Activated CD4-positive, CD25-positive, alpha-beta regulatory T cell treated with anti-CD3 and anti-CD28 coated beads, Interleukin-2, amount 50 U/mL, for 72 hours (primary cell): Measurements from ENCODE around the gene DGAT2.

ENCODE experiments used
- DNase-seq: peaks from one replicate; pipeline ENCODE4 v3.0.0; 2021

DGAT2 gene

DNA sequence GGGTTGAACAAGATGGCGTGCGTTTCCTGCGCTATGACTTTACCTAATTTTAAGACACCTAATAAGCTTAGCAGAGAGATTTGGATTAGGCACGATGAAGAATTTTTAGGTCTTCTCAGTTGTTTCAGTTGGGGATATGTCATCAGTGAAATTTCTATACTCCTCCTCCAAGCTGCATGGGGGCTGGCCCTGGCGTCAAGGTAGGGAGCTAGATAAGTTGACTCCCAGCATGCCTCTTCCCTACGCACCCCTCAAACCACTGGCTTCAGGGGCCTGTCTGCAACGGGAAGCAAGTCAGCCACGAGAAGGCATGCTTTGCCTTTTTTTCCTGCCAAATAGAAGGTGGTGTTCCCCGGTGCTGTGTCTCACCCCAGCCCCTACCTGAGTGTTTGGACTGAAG is 13.3 kb downstream of the DGAT2 start:
- no peak for DNase-seq

- no peak for DNase-seq
Measured at GRCh38 chr11:75782540-75783263, 14.1 kb downstream of the DGAT2 start.

GRCh38 chr11:75783416-75784084 is 15.0 kb downstream of the DGAT2 start:
- no peak for DNase-seq

DNA sequence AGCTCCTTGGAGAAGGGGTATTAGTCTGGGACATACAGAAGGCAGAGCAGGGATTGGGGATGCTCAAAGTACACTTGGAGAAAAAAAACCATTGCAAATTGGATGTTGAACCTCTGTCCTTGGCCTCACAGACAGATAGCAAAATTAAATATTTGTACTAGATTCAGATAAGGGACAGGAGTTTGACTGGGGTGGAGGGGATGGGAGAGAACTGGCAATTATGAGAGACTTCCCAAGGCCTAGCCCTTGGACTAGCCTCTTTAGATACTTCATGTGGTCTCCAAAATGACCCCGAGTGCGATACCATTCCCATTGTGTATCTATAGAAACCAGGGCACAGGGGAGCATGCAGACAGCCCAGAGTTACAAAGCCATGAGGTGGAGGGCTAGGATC is 15.5 kb downstream of the DGAT2 start:
- DNase-seq: no peak

DNA sequence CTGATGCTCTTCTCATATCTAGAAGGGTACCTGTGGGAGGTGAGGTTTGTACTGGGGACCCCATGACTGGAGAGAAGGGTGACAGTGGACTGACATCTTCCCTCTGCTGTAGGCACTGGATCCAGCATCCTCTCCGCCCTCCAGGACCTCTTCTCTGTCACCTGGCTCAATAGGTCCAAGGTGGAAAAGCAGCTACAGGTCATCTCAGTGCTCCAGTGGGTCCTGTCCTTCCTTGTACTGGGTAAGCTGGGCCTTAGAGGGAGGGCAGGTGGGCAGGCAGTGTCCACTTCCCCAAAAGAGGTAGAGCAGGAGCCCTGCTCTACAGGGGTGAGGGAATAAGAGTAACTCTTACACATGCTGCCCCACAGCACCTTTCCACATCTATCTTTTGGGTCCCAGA is 15.9 kb downstream of the DGAT2 start:
- no peak for DNase-seq

- DNase-seq: no peak
Measured at GRCh38 chr11:75785187-75785586, 16.6 kb downstream of the DGAT2 start.

- DNase-seq: no peak
Measured at GRCh38 chr11:75786101-75786736, 17.6 kb downstream of the DGAT2 start.

DNA sequence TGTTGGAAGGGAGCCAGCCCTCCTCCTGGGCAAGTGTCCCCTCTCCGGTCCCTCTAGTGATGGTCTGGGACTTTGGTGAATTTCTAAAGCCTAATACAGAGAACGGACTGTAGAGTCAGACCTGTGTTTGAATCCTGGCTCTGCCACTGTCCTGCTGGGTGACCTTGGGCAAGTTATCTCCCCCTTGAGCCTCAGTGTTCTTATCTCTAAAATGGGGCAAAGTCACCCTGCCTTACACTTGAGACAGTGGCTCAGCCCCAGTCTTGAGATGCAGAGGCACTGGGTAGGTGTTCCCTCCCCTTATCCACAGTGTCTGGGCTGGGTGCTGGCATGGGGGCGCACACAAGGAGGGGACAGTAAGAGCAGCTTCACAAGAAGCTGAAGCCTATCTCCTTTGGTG is 20.9 kb downstream of the DGAT2 start:
- DNase-seq: no peak

GRCh38 chr11:75790986-75791385 is 22.4 kb downstream of the DGAT2 start:
- DNase-seq: no peak

DNA sequence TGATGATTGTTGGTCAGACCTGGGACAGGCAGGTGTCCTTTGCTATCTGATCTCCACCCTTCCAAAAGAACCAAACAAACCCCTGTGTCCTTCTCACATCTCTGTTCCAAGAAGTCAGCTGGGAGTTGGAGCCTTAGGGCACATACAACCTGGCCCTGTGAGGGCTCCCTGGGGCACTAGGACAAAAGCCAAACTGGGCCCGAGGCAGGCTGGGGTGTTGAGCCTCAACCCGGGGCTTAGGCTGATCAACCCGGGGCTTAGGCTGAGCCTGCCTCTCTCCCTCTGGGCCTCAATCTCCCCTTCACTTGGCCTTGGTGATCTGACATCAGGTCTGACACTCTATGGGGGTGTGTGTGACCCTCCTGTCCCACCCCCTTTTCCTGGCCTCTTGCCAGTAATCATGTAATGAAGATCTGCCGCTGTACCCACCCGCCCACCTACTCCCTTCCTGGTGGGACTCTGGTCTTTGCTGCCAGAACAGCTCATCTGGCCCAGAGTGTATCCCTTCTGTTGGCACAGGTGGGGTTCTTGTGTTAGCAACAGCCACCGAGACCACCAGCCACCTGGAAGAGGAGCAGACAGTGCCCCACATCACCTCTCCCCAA is 23.7 kb downstream of the DGAT2 start:
- no peak for DNase-seq

DNA sequence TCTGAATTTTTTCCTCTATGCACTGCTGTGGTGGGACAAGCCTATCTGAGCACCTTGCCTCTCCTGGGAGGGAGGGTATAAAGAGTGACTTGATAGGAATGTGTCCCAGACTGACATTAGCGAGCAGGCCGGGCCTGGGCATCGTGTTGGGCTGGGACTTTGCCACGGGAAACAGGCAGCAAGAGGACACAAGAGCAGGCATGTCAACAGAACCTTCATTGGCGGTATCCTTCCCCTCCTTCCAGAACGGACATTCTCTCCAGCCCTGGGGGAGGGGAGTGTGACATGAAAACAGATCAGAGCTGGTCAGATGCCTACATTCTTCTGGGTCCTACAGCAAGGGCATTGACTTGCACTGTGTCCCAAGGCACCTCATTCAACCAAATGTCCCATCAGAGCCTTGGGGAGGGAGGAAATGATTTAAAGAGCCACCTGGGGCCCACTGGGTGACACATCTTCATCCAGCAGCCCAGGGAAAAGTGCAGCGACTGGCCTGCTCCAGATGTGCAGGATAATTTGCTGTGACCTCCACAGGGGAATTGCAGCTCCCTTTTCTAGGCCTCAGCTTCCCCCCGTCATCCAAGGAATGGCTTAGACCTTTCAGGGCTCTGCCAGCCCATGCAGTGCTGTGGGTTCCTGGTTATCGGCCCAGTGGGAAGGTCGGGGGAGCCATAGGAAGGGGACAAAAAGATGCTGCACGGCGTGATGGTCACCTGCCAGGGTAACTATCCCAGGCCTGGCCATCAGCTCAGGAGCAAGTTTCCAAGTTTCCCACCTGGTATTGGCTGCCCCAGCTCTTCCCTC is 24.6 kb downstream of the DGAT2 start:
- no peak for DNase-seq

GRCh38 chr11:75793966-75794365 is 25.4 kb downstream of the DGAT2 start:
- no peak for DNase-seq

DNA sequence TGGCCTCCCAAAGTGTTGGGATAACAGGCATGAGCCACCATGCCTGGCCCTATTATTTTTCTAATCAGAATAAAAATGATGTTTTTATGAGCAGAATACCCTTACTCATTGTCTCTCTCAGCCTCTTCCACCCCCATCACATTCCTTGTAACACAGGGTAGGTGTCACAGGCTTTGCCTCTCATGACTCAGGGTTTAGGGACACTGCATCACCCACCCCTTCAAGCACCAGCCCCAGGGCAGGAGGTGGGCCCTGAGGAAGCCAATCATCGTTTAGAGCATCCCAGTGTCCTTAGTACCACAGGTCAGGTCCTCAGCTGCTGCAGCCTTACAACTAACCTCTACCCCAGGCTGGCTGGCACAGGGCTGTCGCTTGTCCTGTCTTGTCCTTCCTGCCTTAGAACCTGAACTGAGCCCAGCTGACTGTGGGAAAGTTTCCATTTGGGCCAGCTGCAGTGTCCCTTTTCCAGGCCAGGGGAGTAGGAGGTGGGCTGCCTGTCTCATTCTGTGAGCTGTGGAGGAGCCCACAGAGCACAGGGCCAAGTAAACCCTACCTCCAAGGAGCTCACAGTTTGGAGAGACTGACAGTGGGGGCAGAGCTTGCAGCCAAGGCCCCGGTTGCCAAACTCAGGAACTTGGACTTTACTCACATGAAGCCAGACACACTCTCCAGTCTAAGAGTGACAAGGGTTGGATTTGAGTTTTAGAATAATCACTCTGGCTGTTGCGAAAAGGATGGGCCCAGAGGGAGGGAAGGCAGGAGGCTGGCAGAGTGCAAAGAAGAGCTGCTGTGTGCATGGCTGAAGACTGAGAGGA is 26.9 kb downstream of the DGAT2 start:
- DNase-seq: no peak

- no peak for DNase-seq
Measured at GRCh38 chr11:75796091-75796435, 27.5 kb downstream of the DGAT2 start.

GRCh38 chr11:75797116-75797515 is 28.5 kb downstream of the DGAT2 start:
- DNase-seq: no peak

GRCh38 chr11:75797792-75798191 is 29.2 kb downstream of the DGAT2 start:
- DNase-seq: no peak

GRCh38 chr11:75800136-75800675 is 31.6 kb downstream of the DGAT2 start:
- no peak for DNase-seq

DNA sequence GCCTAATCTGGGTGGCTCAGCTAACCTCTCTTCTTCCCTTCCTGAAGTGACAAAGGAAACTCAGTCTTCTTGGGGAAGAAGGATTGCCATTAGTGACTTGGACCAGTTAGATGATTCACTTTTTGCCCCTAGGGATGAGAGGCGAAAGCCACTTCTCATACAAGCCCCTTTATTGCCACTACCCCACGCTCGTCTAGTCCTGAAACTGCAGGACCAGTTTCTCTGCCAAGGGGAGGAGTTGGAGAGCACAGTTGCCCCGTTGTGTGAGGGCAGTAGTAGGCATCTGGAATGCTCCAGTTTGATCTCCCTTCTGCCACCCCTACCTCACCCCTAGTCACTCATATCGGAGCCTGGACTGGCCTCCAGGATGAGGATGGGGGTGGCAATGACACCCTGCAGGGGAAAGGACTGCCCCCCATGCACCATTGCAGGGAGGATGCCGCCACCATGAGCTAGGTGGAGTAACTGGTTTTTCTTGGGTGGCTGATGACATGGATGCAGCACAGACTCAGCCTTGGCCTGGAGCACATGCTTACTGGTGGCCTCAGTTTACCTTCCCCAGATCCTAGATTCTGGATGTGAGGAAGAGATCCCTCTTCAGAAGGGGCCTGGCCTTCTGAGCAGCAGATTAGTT is 32.3 kb downstream of the DGAT2 start:
- no peak for DNase-seq

- no peak for DNase-seq
Measured at GRCh38 chr11:75801362-75802020, 32.9 kb downstream of the DGAT2 start.

DNA sequence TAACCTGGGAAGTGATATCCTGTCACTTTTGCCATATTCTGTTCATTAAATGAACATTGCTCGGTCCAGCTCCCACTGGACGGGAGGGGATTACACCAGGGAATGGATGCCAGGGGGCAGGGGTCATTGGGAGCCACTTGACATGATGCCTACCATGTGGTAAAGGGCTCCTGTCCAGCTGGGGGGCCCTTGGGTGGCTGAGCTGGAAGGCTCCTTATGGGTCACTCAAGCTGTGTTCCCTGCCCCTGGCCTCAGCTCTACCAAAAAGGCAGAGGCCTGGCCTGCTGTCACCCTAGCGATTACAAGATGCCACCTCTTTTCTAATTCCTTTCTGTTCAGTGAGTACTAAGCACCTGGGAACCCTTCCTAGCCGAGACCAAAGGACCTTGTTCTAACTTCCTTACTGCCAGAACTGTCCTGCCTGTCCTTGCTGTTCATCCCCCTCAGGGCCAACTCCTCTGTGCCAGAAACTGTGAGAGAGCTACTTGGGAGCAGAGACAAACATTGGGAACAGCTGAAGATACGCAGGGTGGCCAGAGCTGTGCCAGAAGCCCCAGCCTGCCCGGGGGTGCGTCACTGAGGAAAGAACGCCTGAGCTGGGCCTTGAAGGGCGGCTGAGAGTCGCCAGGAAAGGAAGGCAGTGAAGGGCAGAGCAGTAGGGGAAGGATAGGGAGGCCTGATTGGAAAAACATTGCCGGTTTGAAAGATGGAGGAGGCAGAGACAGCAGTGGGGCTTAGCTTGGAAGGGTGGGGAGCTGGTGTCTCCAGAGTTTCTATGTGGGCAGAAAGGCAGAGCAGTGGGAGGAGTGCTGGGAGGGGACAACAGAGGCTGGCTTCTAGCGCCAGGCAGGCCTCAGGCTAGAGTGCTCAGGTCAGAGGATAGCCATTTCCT is 33.7 kb downstream of the DGAT2 start:
- no peak for DNase-seq
